WTC11 (cell line): Measurements from ENCODE around the gene CEP295NL.

Source experiments
- CTCF ChIP-seq: fragments of 200-600 bp; IDR thresholded peaks from 2 replicates; pipeline ENCODE4 v1.8.0; 2022; ENCODE audit warnings: antibody characterized with exemption
- TCF7 ChIP-seq: sonication (generic); formaldehyde crosslinking; IDR thresholded peaks from 2 replicates; pipeline ENCODE4 v1.8.0; 2022; ENCODE audit warnings: mild to moderate bottlenecking, low read depth, missing genetic modification reagents, moderate library complexity

- TF ChIP-seq CTCF: no peak
- TF ChIP-seq TCF7: no peak
Measured at GRCh38 chr17:78878871-78879527, 24.0 kb downstream of the CEP295NL start.
